GM19351 (cell line): Measurements from ENCODE around the gene FRMD4B.

Experiments
- ATAC-seq: cut with Tn5 transposase; IDR thresholded peaks from one replicate; pipeline ENCODE4 v1.9.1; 2021; ENCODE audit warnings: mild to moderate bottlenecking, moderate library complexity; ENCODE audit not compliant: unreplicated experiment

Gene FRMD4B

GRCh38 chr3:69180869-69181591 is 204.9 kb downstream of the FRMD4B start:
- ATAC-seq: no peak

GRCh38 chr3:69179740-69180372 is 206.0 kb downstream of the FRMD4B start:
- ATAC-seq: no peak

- no peak for ATAC-seq
Measured at GRCh38 chr3:69178838-69179739, 206.8 kb downstream of the FRMD4B start.

- no peak for ATAC-seq
Measured at GRCh38 chr3:69178082-69178481, 207.8 kb downstream of the FRMD4B start.

- ATAC-seq: no peak
Measured at GRCh38 chr3:69174871-69175737, 210.8 kb downstream of the FRMD4B start.

GRCh38 chr3:69174445-69174844 is 211.4 kb downstream of the FRMD4B start:
- ATAC-seq: no peak

GRCh38 chr3:69172058-69172457 is 213.8 kb downstream of the FRMD4B start:
- no peak for ATAC-seq

- ATAC-seq: no peak
Measured at GRCh38 chr3:69166446-69166845, 219.4 kb downstream of the FRMD4B start.

- no peak for ATAC-seq
Measured at GRCh38 chr3:69165744-69166143, 220.1 kb downstream of the FRMD4B start.

GRCh38 chr3:69164296-69164695 is 221.6 kb downstream of the FRMD4B start:
- no peak for ATAC-seq

- ATAC-seq: no peak
Measured at GRCh38 chr3:69162308-69162980, 223.4 kb downstream of the FRMD4B start.

- peak; percentile 70 for ATAC-seq
Measured at GRCh38 chr3:69161587-69162307, 224.1 kb downstream of the FRMD4B start.

GRCh38 chr3:69160525-69160924 is 225.4 kb downstream of the FRMD4B start:
- ATAC-seq: no peak

- ATAC-seq: no peak
Measured at GRCh38 chr3:69160107-69160506, 225.8 kb downstream of the FRMD4B start.

GRCh38 chr3:69149586-69149985 is 236.3 kb downstream of the FRMD4B start:
- no peak for ATAC-seq

- no peak for ATAC-seq
Measured at GRCh38 chr3:69145688-69146087, 240.2 kb downstream of the FRMD4B start.

- ATAC-seq: no peak
Measured at GRCh38 chr3:69144631-69145245, 241.2 kb downstream of the FRMD4B start.

- no peak for ATAC-seq
Measured at GRCh38 chr3:69143612-69144011, 242.3 kb downstream of the FRMD4B start.
